HG02798 (cell line): Measurements from ENCODE around the gene MAPKBP1.

Experiments used
- ATAC-seq: cut with Tn5 transposase; IDR thresholded peaks from one replicate; pipeline ENCODE4 v1.9.1; 2021; ENCODE audit warnings: mild to moderate bottlenecking; ENCODE audit not compliant: unreplicated experiment, poor library complexity

The MAPKBP1 gene

GRCh38 chr15:41862515-41863116 is 88.3 kb downstream of the MAPKBP1 start:
- ATAC-seq: no peak

- ATAC-seq: no peak
Measured at GRCh38 chr15:41865490-41866055, 91.3 kb downstream of the MAPKBP1 start.

GRCh38 chr15:41866263-41866703 is 92.0 kb downstream of the MAPKBP1 start:
- no peak for ATAC-seq

GRCh38 chr15:41866872-41867579 is 92.7 kb downstream of the MAPKBP1 start:
- ATAC-seq: no peak

- no peak for ATAC-seq
Measured at GRCh38 chr15:41868321-41868720, 94.0 kb downstream of the MAPKBP1 start.

- ATAC-seq: no peak
Measured at GRCh38 chr15:41869770-41870688, 95.7 kb downstream of the MAPKBP1 start.

GRCh38 chr15:41870689-41871081 is 96.4 kb downstream of the MAPKBP1 start:
- ATAC-seq: no peak

GRCh38 chr15:41871175-41871905 is 97.1 kb downstream of the MAPKBP1 start:
- no peak for ATAC-seq

GRCh38 chr15:41872166-41872747 is 98.0 kb downstream of the MAPKBP1 start:
- no peak for ATAC-seq

GRCh38 chr15:41873711-41874110 is 99.4 kb downstream of the MAPKBP1 start:
- ATAC-seq: no peak

GRCh38 chr15:41874736-41875135 is 100.5 kb downstream of the MAPKBP1 start:
- ATAC-seq: no peak

GRCh38 chr15:41876007-41876406 is 101.7 kb downstream of the MAPKBP1 start:
- no peak for ATAC-seq

GRCh38 chr15:41876689-41877088 is 102.4 kb downstream of the MAPKBP1 start:
- ATAC-seq: no peak
